NCI-H510A (cell line): ENCODE results near the gene ZNF677.
"Not testable (repeated sequence)": the region's sequence is repeated elsewhere in the genome, so short reads cannot be mapped to it uniquely, and the experiment has no call there.

Experiments used
- DNase-seq: peaks from one replicate; lab custom pipeline; 2025; lab: John Stamatoyannopoulos, UW

The ZNF677 gene

DNA sequence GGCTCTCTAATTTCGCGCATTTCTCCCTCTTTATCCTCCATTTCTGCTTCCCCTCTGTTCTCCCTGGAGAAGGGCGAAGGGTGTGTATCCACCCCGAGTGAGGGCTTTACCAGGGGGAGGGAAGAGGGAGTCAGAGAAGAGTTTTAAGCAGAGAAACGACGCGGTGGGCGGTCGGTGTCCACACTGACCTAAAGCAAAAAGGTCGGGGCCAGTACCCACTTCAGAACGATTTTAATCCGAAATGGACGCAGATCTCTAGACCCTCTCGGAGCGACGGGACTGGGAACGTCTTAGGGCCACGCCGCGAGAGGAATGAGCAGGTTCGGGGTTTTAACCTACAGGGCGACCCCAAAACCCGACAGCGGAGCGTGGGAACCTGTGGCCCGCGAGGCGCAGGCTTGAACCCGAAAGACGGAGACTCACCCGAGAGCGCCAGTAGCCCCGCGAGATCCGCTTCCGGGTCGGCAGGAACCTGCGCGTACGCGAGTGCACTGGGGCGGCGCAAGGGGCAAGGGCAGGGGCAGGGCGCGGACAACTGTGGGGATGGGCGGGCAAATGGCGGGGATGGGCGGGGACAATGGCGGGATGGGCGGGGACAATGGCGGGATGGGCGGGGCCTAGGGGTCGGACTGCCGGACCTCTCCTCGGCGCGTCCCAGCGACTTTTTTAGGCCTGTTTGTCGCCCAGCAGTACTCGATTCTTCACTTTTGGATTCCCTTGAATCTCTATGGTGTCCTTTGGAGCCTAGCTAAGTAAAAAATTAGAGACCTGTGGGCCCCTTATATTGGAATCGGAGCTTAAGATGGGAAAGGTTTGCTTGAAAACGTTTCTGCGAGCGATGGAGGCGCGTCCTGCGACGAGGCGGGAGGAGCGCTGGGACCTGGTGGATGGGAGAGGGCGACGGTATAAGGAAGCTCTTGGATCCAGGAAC is at the start of gene ZNF677:
ZNF677 (minus strand) TSS at position 463 of the 931 bp plus-strand sequence. CDS start 3,323 bp downstream, outside the sequence.
- no peak for DNase-seq

GRCh38 chr19:53301341-53301740 is 46.7 kb upstream of the ZNF677 start:
- DNase-seq, result not testable (repeated sequence)

DNA sequence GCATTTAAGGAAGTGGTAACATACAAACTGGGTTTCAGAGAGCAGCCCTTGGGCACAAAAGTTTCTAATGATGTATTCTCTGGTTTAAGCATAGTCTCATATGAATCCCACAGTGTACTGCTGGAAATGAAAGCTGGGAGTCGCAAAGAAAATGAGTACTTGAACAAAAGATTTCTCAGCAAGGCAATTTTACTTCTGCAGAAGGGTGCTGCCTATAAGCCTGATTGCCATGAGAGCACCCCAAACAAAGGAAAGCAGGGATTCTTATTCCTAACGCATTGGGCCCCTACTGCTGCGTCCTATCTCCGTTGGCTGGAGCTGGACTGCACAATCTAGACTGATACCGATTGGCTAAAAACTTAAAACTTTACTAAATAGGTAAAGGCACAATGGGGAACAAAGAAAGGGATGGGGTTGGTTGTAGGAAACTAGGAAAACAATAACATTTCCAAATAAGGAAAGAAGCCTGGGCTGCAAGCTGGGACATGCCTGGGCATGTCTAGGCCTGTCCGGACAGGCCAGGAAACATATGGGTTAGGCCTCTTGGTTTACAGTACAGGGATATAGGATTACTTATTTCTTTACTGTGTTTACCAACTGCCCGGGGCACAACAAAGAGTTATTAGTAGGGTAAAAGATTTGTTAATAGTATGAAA is 40.2 kb upstream of the ZNF677 start:
- DNase-seq, result no peak

- DNase-seq, result no peak
These were observed 36.3 kb upstream of the ZNF677 start for GRCh38 chr19:53290758-53291549.

DNA sequence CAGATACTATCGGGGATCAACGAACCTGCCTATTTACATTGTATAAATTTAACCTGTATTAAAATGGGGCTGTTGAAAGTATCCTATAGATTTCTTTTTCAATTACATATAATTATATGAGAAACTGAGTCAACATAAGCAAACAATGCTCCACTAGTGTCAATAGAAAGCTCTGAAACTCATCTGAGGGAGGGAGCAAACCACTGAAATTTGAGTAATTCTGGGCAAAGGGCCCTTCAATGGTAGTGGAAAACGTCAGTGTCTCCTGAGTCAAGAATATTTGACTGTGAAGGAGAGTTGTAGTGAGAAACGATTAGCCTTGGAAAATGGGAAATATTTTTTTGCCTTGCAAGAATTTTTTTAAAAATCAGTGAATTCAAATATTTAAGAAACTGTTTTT is 30.4 kb upstream of the ZNF677 start:
- DNase-seq, result no peak

GRCh38 chr19:53281947-53282346 is 27.3 kb upstream of the ZNF677 start:
- DNase-seq, result not testable (repeated sequence)

GRCh38 chr19:53275480-53275879 is 20.8 kb upstream of the ZNF677 start:
- no peak for DNase-seq

DNA sequence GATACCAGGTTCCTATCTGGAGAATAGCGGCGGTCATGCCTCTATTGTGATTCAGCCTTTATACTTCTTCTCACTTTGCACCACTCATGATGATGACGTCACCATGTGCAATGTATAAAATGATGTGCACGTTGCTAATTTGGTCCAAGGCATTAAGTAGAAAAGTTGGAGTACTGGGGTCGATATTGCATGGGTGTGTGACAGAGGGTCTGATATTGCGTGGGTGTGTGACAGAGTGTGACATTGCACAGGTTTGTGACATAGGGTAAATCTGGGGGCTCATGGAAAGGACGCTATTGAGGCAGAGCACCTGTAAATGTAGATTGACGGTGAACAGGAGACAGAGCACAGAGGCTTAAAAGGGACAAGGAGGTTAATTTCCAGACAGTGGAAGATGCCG is 17.4 kb upstream of the ZNF677 start:
- DNase-seq, result no peak

- not testable (repeated sequence) for DNase-seq
These were observed 15.2 kb upstream of the ZNF677 start for GRCh38 chr19:53269861-53270260.

DNA sequence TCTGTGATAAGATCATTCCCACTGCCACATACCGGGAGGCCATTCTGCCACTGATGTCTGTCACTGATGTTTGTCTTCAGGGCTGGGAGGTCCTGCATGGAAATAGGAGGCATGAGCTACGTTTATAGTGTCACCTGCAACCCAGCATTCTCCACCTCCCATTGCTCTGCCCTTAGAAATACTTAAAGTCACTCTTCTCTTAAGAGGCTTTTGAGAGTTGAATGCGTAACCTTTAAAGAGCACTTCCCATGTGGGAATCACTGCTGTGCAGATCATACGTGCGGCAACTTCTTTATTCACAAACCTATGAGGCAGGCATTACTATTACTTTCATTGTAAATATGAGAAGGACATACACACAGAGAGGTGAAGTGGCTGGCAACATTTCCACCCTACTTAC is 12.9 kb upstream of the ZNF677 start, which contains the start of gene VN1R4:
VN1R4 (minus strand) TSS at position 101 of the 400 bp plus-strand sequence; CDS start at position 43, 58 bp downstream.
- DNase-seq, result not testable (repeated sequence)

- not testable (repeated sequence) for DNase-seq
These were observed 3.2 kb upstream of the ZNF677 start, which contains the start of gene VN1R2 for GRCh38 chr19:53257715-53258342. Gene VN1R2, plus strand, starts transcription at chr19:53258292. Its CDS starts 84 bp downstream, at chr19:53258376.

DNA sequence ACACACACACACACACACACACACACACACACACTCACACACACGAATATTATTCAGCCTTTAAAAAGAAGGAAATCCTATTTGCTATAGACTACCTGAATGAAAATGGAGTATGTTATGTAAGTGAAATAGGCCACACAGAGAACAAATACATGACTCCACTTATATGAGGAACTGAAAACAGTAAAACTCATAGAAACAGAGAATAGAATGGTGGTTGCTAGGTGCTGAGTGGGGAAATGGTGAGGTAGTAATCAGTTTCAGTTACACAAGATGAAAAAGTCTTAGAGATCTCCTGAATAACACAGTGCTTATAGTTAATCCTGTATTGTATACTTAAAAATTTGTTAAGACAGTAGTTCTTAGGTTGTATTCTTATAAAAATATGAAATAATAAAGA is 8.2 kb downstream of the ZNF677 start:
- DNase-seq, result no peak

- no peak for DNase-seq
These were observed 17.4 kb downstream of the ZNF677 start for GRCh38 chr19:53237114-53237777.

- no peak for DNase-seq
These were observed 30.1 kb downstream of the ZNF677 start for GRCh38 chr19:53224606-53225005.

DNA sequence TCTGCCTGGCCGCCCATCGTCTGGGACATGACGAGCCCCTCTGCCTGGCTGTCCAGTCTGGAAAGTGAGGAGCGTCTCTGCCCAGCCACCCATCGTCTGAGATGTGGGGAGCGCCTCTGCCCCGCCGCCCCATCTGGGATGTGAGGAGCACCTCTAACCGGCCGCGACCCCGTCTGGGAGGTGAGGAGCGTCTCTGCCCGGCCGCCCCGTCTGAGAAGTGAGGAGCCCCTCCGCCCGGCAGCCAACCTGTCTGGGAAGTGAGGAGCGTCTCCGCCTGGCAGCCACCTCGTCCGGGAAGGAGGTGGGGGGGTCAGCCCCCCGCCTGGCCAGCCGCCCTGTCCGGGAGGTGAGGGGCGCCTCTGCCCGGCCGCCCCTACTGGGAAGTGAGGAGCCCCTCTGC is 32.0 kb downstream of the ZNF677 start:
- not testable (repeated sequence) for DNase-seq

DNA sequence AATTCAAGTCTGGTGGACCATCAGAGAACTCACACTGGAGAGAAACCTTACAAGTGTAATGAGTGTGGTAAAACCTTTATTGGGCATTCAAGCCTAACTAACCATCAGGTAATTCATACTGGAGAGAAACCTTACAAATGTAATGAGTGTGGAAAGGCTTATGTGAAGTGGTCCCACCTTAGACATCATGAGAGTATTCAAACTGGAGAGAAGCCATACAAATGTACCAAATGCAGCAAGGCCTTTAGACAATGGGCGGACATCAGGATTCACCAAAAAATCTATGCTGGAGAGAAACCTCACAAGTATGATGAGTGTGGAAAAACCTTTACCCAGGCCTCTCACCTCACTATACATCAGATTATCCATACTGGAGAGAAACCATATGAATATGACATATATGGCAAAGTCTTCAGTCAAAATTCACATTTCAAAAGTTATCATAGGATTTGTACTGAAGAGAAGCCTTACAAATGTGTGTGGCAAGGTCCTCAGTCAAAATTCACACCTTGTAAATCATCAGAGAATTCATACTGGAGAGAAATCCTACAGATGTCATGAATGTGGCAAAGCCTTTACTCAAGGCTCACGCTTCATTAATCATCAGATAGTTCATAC is 41.9 kb downstream of the ZNF677 start:
- no peak for DNase-seq

DNA sequence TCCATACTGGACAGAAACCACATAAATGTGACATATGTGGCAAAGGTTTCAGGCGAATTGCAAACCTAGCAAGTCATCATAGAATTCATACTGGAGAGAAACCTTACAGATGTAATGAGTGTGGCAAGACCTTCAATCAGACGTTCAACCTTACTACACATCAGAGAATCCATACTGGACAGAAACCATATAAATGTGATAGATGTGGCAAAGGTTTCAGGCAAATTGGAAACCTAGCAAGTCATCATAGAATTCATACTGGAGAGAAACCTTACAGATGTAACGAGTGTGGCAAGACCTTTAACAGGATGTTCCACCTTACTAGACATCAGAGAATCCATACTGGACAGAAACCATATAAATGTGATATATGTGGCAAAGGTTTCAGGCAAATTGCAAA is 43.1 kb downstream of the ZNF677 start:
- not testable (repeated sequence) for DNase-seq

- DNase-seq, result no peak
These were observed 57.8 kb downstream of the ZNF677 start for GRCh38 chr19:53196777-53197396.

DNA sequence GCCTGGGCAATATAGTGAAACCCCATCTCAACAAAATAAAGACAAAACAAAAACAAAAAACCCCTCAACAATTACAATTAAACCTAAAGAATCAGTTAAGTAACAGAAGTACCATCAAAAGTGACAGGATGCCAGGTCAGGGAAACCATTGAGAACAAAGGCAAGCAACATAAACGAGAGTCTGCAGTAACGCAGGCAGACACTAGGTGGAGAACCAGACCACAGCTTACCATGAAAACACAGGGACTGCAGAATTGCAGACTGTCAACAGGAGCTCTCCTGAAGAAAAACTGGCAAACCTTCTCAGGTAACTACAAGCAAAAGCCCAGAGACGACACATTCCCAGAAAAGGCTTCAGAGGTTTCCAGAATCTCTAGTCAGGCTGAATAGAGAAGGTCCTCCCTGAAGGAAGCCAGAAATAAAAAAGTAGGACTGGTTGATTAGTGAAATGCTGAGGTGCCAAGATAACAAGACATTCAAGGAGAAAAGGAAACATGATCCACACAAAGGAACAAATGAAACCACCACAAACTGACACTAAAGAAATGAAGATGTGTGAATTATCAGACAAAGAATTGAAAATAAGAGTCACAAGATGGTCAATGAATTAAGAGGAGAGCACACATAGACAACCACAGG is 59.3 kb downstream of the ZNF677 start:
- DNase-seq, result peak; percentile 0
